ENCODE measurements around the gene AOC1.

AOC1 gene

GRCh38 chr7:150862356-150862755, 10.0 kb downstream of the AOC1 start:
- TF ChIP-seq CTCF (IDR thresholded peaks at IDR 0.05), result no peak
- Histone ChIP-seq H3K4me2 (ENCODE audit: low read length) (no peak overlapping the region), H3K27me3 (ENCODE audit: control insufficient read depth, insufficient read depth, low read length) (no peaks in the 10 kb centered on the region), H3K4me1 (no peaks in the 10 kb centered on the region), H3K9me3 (ENCODE audit: control insufficient read depth, low read length) (no peaks in the 10 kb centered on the region), H3K9ac (no peak overlapping the region), H3K36me3 (ENCODE audit: control insufficient read depth, insufficient read depth, low read length) (no peaks in the 10 kb centered on the region), H2AFZ (no peak overlapping the region), H3K79me2 (no peaks in the 10 kb centered on the region), H3K27ac (no peak overlapping the region), H3K4me3 (ENCODE audit: low read depth, low read length) (no peak overlapping the region)

- Histone ChIP-seq H3K4me1 (no peaks in the 10 kb centered on the region), H2AFZ (no peak overlapping the region), H3K27me3 (ENCODE audit: control insufficient read depth, insufficient read depth, low read length) (no peaks in the 10 kb centered on the region), H3K9ac (no peak overlapping the region), H3K36me3 (ENCODE audit: control insufficient read depth, insufficient read depth, low read length) (no peaks in the 10 kb centered on the region), H3K9me3 (ENCODE audit: control insufficient read depth, low read length) (no peaks in the 10 kb centered on the region), H3K27ac (no peak overlapping the region), H3K4me3 (ENCODE audit: low read depth, low read length) (no peak overlapping the region), H3K79me2 (no peaks in the 10 kb centered on the region), H3K4me2 (ENCODE audit: low read length) (no peak overlapping the region)
- TF ChIP-seq CTCF (IDR thresholded peaks at IDR 0.05), result no peak
Measured at GRCh38 chr7:150863946-150864345, 11.6 kb downstream of the AOC1 start.

DNA sequence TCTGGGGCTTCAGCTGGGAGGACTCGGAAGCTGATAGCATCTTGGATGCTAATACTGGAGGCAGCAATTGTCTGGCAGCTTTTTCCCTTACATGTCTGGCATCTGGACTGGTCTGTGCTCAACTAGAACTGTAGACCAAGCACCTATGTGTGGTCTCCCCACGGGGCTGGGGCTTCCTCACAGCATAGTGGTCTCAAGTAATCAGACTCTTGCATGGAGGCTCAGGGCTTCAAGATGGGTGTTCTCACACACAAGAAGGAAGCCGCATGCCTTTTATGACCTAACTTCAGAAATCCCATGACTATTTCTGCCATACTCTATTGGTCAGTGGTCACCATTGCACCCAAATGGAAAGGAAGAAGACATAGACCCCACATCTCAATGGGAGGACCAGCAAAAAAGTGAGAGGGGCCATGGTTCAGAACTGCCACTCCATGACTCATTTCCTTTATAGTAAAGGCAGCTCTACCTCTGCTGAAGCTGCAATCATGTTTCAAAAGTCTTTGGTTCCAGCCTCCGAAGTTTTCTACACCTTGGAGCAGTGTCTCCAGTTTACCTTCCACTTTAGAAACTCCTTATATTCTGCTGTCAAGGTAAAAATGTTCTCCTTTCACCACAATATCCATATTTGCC, 14.7 kb downstream of the AOC1 start:
- no peaks in the 10 kb centered on the region for H3K9me3 ChIP-seq (ENCODE audit: control insufficient read depth, low read length)
- H3K9ac ChIP-seq, result no peak overlapping the region
- H3K4me3 ChIP-seq (ENCODE audit: low read depth, low read length), result no peak overlapping the region
- no peaks in the 10 kb centered on the region for H3K79me2 ChIP-seq
- TF ChIP-seq CTCF (IDR thresholded peaks at IDR 0.05), result no peak
- no peaks in the 10 kb centered on the region for H3K36me3 ChIP-seq (ENCODE audit: control insufficient read depth, insufficient read depth, low read length)
- no peak overlapping the region for H3K27ac ChIP-seq
- H3K4me1 ChIP-seq, result no peaks in the 10 kb centered on the region
- H3K27me3 ChIP-seq (ENCODE audit: control insufficient read depth, insufficient read depth, low read length), result no peaks in the 10 kb centered on the region
- H2AFZ ChIP-seq, result no peak overlapping the region
- H3K4me2 ChIP-seq (ENCODE audit: low read length), result no peak overlapping the region

DNA sequence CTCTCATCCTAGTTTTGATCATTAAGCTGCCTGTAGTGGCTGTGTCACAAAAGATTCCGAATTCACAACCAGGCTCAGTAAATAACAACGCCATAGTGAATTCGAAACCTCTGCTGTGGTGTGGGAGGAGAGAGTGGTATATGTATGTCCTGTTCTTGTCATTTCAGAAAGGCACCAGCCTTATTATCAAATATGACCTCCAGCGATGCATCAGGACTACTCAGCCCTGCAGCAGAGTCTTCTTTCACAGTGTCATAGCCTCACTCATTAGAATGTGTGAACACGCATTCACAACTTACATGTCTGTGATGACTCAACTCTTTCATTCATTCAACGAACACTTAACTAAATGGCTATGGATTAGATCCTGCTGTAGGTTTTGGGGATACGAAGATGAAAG, 15.3 kb downstream of the AOC1 start:
- Histone ChIP-seq H3K4me2 (ENCODE audit: low read length) (no peak overlapping the region), H3K4me3 (ENCODE audit: low read depth, low read length) (no peak overlapping the region), H3K27me3 (ENCODE audit: control insufficient read depth, insufficient read depth, low read length) (no peaks in the 10 kb centered on the region), H3K27ac (no peak overlapping the region), H3K9ac (no peak overlapping the region), H3K9me3 (ENCODE audit: control insufficient read depth, low read length) (no peaks in the 10 kb centered on the region), H3K36me3 (ENCODE audit: control insufficient read depth, insufficient read depth, low read length) (no peaks in the 10 kb centered on the region), H2AFZ (no peak overlapping the region), H3K4me1 (no peaks in the 10 kb centered on the region), H3K79me2 (no peaks in the 10 kb centered on the region)
- no peak for TF ChIP-seq CTCF (IDR thresholded peaks at IDR 0.05)

- Histone ChIP-seq H3K79me2 (no peaks in the 10 kb centered on the region), H3K27ac (no peak overlapping the region), H3K9me3 (ENCODE audit: control insufficient read depth, low read length) (no peaks in the 10 kb centered on the region), H3K4me1 (no peaks in the 10 kb centered on the region), H3K9ac (no peak overlapping the region), H3K4me3 (ENCODE audit: low read depth, low read length) (no peak overlapping the region), H2AFZ (no peak overlapping the region), H3K4me2 (ENCODE audit: low read length) (no peak overlapping the region), H3K36me3 (ENCODE audit: control insufficient read depth, insufficient read depth, low read length) (no peaks in the 10 kb centered on the region), H3K27me3 (ENCODE audit: control insufficient read depth, insufficient read depth, low read length) (no peaks in the 10 kb centered on the region)
- TF ChIP-seq CTCF (IDR thresholded peaks at IDR 0.05), result no peak
Measured at GRCh38 chr7:150869467-150869866, 17.1 kb downstream of the AOC1 start.
